ENCODE data around the gene SYNC. TPM values are rescaled to one million over a fixed set of nuclear protein-coding genes. Genes with fewer than 3 reads are reported as not detected.
"Not testable (repeated sequence)": the region's sequence is repeated elsewhere in the genome, so short reads cannot be mapped to it uniquely, and the experiment has no call there.

SYNC gene
- total and polyA plus RNA-seq, 2 donors (not counting 3 experiments of a cell fraction or from before 2014, with no cell fraction given): 3.5 to 9.4 TPM

- Histone ChIP-seq H3K9ac (replicated peaks; ENCODE audit: extremely low read depth, insufficient read depth, low read length) (no peak overlapping the region), H3K9me1 (replicated peaks; ENCODE audit: control insufficient read depth, extremely low read depth, insufficient read depth, low read length) (no peaks in the 10 kb centered on the region), H3K4me1 (ENCODE audit: control insufficient read depth, extremely low read depth, insufficient read depth, low read length) (peaks cover 3% of the 10 kb centered on the region), H3K27me3 (ENCODE audit: control insufficient read depth in 2 of 2, insufficient read depth in 2 of 2, low read length in 2 of 2) (no peaks in the 10 kb centered on the region), H3K27ac (ENCODE audit: insufficient read depth, low read depth, low read length) (no peak overlapping the region), H3K79me2 (ENCODE audit: control insufficient read depth, insufficient read depth, low read length) (no peaks in the 10 kb centered on the region), H3K4me2 (ENCODE audit: insufficient read depth, low read length) (no peak overlapping the region), H3K9me3 (replicated peaks; ENCODE audit: control insufficient read depth, insufficient read depth, low read length) (no peaks in the 10 kb centered on the region), H2AFZ (ENCODE audit: low read depth, low read length) (no peak overlapping the region), H3K36me3 (ENCODE audit: control insufficient read depth in 2 of 2, extremely low read depth in 1 of 2, insufficient read depth in 2 of 2, low read length in 2 of 2) (peaks cover 24 to 32% of the 10 kb centered on the region in 2 experiments), H3K4me3 (replicated peaks in 1 of 3; ENCODE audit: insufficient read depth in 1 of 3, low read depth in 1 of 3, low read length in 3 of 3) (no peak overlapping the region), H4K20me1 (replicated peaks; ENCODE audit: control insufficient read depth, extremely low read depth, insufficient read depth, low read length) (no peaks in the 10 kb centered on the region)
- ChIA-PET CTCF (no interaction called here), POLR2A (no interaction called here)
- dilution Hi-C loops (cut with MboI; ENCODE audit: extremely low pct_ligation_motif_present, low sequenced_read_pairs) (no loop called here), intact Hi-C loops (cut with micrococcal nuclease) (no loop called here)
- DNase-seq (ENCODE audit: low read depth, low spot score) (no peak), FAIRE-seq (no peak)
- BruUV-seq (replicated peaks): no TSS peak
- no peak for TF ChIP-seq POLR2AphosphoS5 (IDR thresholded peaks at IDR 0.05; ENCODE audit: insufficient read depth, low read depth, low read length)
Measured at GRCh38 chr1:32681509-32681908, 21.1 kb downstream of the SYNC start.

- no peaks in the 10 kb centered on the region for H3K79me2 ChIP-seq (ENCODE audit: control insufficient read depth, insufficient read depth, low read length)
- peaks cover 3% of the 10 kb centered on the region for H3K4me1 ChIP-seq (ENCODE audit: control insufficient read depth, extremely low read depth, insufficient read depth, low read length)
- FAIRE-seq: no peak
- intact Hi-C loops (cut with micrococcal nuclease) (no loop called here), dilution Hi-C loops (cut with MboI; ENCODE audit: extremely low pct_ligation_motif_present, low sequenced_read_pairs) (no loop called here)
- no peak overlapping the region for H3K4me2 ChIP-seq (ENCODE audit: insufficient read depth, low read length)
- H4K20me1 ChIP-seq (replicated peaks; ENCODE audit: control insufficient read depth, extremely low read depth, insufficient read depth, low read length): no peaks in the 10 kb centered on the region
- DNase-seq (ENCODE audit: low read depth, low spot score): no peak
- POLR2A ChIA-PET: no interaction called here
- CTCF ChIA-PET: no interaction called here
- no peaks in the 10 kb centered on the region for H3K9me3 ChIP-seq (replicated peaks; ENCODE audit: control insufficient read depth, insufficient read depth, low read length)
- no peaks in the 10 kb centered on the region for H3K27me3 ChIP-seq (ENCODE audit: control insufficient read depth in 2 of 2, insufficient read depth in 2 of 2, low read length in 2 of 2)
- no peaks in the 10 kb centered on the region for H3K9me1 ChIP-seq (replicated peaks; ENCODE audit: control insufficient read depth, extremely low read depth, insufficient read depth, low read length)
- no peak overlapping the region for H3K4me3 ChIP-seq (replicated peaks in 1 of 3; ENCODE audit: insufficient read depth in 1 of 3, low read depth in 1 of 3, low read length in 3 of 3)
- no TSS peak for BruUV-seq (replicated peaks)
- peaks cover 23 to 34% of the 10 kb centered on the region in 2 experiments for H3K36me3 ChIP-seq (ENCODE audit: control insufficient read depth in 2 of 2, extremely low read depth in 1 of 2, insufficient read depth in 2 of 2, low read length in 2 of 2)
- no peak overlapping the region for H3K27ac ChIP-seq (ENCODE audit: insufficient read depth, low read depth, low read length)
- no peak overlapping the region for H2AFZ ChIP-seq (ENCODE audit: low read depth, low read length)
- no peak for TF ChIP-seq MAX (IDR thresholded peaks at IDR 0.05; ENCODE audit: insufficient read depth, insufficient read length)
- no peak for TF ChIP-seq JUN (IDR thresholded peaks at IDR 0.05; ENCODE audit: borderline replicate concordance, insufficient read depth, insufficient read length, low read depth)
- TF ChIP-seq MYC (IDR thresholded peaks at IDR 0.05; ENCODE audit: low read depth, low read length): no peak
- TF ChIP-seq POLR2A (IDR thresholded peaks at IDR 0.05; ENCODE audit: low read depth, low read length): no peak
- H3K9ac ChIP-seq (replicated peaks; ENCODE audit: extremely low read depth, insufficient read depth, low read length): no peak overlapping the region
Measured at GRCh38 chr1:32680642-32681041, 21.9 kb downstream of the SYNC start.

GRCh38 chr1:32679993-32680392, 22.6 kb downstream of the SYNC start:
- intact Hi-C loops (cut with micrococcal nuclease); H3K4me3 ChIP-seq (replicated peaks in 1 of 3; ENCODE audit: insufficient read depth in 1 of 3, low read depth in 1 of 3, low read length in 3 of 3); H3K9ac ChIP-seq (replicated peaks; ENCODE audit: extremely low read depth, insufficient read depth, low read length); H4K20me1 ChIP-seq (replicated peaks; ENCODE audit: control insufficient read depth, extremely low read depth, insufficient read depth, low read length); H3K79me2 ChIP-seq (ENCODE audit: control insufficient read depth, insufficient read depth, low read length); H3K9me3 ChIP-seq (replicated peaks; ENCODE audit: control insufficient read depth, insufficient read depth, low read length); FAIRE-seq; CTCF ChIA-PET; H2AFZ ChIP-seq (ENCODE audit: low read depth, low read length); H3K9me1 ChIP-seq (replicated peaks; ENCODE audit: control insufficient read depth, extremely low read depth, insufficient read depth, low read length); DNase-seq (ENCODE audit: low read depth, low spot score); H3K27me3 ChIP-seq (ENCODE audit: control insufficient read depth in 2 of 2, insufficient read depth in 2 of 2, low read length in 2 of 2); H3K27ac ChIP-seq (ENCODE audit: insufficient read depth, low read depth, low read length); H3K4me2 ChIP-seq (ENCODE audit: insufficient read depth, low read length); POLR2A ChIA-PET; H3K4me1 ChIP-seq (ENCODE audit: control insufficient read depth, extremely low read depth, insufficient read depth, low read length); dilution Hi-C loops (cut with MboI; ENCODE audit: extremely low pct_ligation_motif_present, low sequenced_read_pairs): not testable (repeated sequence)
- TSS peak; percentile 46 for BruUV-seq (replicated peaks)
- peaks cover 17 to 31% of the 10 kb centered on the region in 2 experiments for H3K36me3 ChIP-seq (ENCODE audit: control insufficient read depth in 2 of 2, extremely low read depth in 1 of 2, insufficient read depth in 2 of 2, low read length in 2 of 2)
